NCI-H82 treated with DMSO at 0.1 percent for 48 hours (cell line): Measurements from ENCODE around the gene ZNRD2.

Source experiments
- DNase-seq: peaks from one replicate; lab custom pipeline; 2025; ENCODE audit not compliant: unreplicated experiment; lab: John Stamatoyannopoulos, UW

The ZNRD2 gene

DNA sequence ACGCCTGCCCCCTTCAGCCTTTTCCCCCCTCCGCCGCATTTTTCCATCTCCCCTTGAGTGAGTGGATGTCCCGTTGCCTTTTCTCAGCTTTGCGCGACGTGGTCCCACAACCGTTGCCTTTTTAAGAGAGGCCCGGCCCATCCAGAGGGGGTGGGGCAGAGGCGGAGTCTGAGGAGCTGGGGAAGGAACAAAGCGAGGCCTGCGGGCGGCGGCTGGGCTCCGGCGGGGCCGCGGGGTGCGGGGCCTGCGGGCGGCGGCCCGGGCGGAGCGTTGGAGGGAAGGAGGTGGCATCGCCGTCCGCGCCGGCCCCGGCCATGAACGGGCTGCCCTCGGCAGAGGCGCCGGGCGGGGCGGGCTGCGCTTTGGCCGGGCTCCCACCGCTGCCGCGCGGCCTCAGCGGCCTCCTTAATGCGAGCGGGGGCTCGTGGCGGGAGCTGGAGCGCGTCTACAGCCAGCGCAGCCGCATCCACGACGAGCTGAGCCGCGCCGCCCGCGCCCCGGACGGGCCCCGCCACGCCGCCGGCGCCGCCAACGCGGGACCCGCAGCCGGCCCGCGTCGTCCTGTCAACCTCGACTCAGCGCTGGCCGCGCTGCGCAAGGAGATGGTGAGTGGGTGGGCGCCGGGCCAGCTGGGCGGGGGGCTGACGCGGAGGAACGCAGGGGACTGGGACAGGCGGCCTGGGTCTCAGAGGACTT, 2.2 kb downstream of the ZNRD2 start, which contains the start of gene FAM89B:
Gene FAM89B (plus strand): TSS at position 183 of the 696 bp plus-strand sequence. CDS start 132 bp downstream, at position 315.
- peak; percentile 53 for DNase-seq

DNA sequence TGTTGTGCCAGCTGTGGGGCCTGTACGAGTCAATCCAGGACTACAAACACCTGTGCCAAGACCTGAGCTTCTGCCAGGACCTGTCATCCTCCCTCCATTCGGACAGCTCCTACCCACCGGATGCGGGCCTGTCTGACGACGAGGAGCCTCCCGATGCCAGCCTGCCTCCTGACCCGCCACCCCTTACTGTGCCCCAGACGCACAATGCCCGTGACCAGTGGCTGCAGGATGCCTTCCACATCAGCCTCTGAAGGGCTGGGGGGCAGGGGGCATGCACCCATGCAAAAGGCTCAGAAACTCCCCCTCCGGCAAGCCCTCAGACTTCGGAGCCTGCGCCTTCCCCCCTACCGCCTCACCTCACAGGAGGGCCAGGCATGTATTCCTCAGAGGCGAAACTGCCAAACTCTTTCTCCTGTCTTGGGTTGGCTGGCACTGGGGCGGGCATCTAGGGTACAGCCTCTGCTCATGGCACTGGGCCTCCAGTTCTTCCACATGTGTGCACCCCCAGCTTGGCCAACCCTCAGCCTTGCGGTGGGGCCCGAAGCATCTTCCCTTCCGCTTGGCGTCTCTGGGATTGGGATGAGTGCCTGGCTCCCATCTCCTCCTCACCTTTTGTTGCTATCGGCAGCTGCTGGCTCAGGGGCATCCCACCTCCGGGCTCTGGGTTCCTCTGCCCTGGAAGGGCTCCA, 3.3 kb downstream of the ZNRD2 start:
- DNase-seq: no peak

DNA sequence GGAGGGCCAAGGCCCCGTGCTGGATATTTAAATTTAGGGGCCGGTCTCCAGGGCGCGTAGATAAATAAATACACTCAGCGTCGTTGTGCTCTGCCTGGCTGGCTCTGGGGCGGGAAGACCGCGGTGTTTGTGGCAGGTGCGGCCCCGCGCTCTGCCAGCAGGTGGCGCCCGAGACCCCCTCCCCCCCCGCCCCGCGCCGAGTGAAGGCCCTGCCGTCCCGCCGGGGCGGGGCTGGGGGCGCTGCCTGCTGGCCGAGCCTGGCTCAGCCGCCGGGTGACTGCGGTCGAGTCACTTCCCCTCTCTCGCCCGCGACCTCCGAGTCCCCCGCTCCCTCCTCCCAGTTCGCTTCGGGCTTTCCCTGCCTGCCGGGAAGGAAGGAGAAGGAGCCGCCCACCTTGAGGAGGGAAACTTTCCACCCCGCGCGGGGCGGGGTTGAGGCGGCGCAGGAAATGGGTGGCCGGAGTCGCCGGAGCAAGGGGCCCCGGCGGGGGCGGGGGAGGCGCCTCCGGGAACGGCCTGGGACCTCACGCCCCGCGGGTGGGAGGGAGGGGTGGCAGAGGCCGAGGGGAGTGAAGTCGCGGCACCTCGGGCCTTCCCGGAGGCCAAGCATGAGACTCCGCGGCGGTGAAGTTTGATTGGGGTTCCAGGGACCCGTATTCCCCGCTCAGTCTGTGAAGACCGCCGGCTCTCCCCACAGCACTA, 4.0 kb downstream of the ZNRD2 start:
- DNase-seq: no peak

DNA sequence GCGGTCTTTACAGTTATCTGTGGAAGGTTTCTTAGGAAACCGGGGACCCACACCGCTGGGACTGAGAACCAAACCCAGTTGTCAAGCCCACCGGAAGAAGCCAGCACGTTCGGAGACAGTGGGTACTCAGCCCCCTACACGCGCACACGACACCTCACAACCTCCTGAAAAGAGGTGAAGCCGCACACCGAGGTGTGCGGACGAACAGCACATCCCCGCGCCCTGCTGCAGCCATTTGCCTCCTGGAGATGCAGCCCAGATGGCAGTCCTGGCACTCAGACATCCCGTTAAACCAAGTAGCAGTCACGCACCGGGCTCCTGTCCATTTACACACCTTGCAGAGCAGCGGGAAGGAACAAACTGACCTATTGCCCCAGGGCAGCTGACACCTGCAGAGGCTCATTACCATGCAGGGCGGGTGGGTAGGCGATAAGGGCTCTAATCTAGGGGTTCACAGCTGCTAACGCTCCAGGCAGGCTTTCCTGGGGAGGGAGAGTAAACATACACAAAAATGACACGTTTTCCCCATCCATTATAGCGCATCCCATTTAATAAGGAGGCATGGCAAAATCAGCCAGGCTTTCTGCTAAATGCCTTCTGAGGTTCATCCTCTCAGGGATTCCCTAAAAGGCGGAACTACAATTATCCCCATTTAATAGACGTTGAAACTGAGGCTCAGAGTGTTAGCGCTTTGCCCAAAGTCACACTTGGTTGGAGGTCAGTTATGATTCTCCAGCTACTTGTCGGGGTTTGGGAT, 4.7 kb downstream of the ZNRD2 start:
- DNase-seq: no peak

DNA sequence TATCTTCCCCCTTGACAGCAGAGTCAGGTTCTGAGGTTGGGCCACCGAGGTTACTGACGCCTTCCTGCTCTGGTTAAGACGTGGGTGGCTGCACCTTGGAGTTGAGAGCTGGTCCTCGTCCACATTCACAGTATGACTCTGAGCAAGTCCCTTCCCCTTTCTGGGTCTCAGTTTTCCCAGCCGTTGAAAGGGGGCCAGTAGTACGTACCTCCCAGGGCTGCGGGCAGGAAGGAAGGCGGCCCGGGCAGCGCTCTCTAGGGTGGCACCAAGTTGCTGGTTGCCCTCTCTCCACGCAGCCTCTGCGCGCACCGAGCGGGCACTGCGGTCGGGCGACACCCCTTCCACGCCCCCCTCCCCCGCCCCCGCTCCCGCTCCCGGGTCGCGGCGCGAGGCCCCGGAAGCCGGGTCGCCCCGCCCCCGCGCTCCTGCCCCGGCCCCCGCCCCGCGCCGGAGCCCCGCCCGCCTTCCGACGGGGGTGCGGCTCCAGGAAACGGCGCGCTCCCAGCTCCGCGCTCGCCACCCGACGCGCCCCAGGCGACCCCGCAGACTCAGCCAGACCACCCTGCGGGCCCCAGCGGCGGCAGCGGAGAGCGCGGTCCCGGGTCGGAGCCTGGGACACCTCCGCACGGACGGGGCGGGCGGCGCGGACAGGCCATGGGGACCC, 5.4 kb downstream of the ZNRD2 start, which contains the start of gene EHBP1L1:
Gene EHBP1L1 (plus strand): TSS at position 486 of the 664 bp plus-strand sequence. CDS start 250 bp downstream, outside the sequence.
- no peak for DNase-seq

DNA sequence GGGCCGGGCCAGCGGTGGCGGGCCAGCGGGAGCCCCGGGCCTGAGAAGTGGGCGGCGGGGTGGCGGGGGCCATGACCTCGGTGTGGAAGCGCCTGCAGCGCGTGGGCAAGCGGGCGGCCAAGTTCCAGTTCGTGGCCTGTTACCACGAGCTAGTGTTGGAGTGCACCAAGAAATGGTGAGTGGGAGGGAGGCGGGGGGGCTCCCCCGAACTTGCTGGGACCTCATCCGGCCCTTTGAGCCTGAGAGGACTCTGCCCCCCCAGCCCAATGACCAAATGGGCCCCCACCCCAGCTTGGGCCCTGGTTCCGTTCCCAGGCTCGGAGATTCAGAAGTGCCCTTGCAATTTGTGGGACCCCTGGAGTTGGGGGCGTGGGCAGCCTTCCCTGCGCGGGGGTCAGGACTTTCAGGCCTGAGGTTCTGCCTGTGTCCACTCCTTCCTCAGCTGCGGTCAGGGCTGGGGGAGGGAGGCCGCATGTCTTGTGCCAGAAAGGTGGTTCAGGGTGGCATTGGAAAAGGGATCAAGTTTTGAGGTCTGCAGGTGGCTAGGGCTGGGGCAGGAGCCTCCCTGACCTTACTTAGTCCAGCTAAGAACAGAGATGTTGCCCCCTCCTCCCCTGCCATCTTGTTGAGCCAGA, 6.1 kb downstream of the ZNRD2 start:
- no peak for DNase-seq

DNA sequence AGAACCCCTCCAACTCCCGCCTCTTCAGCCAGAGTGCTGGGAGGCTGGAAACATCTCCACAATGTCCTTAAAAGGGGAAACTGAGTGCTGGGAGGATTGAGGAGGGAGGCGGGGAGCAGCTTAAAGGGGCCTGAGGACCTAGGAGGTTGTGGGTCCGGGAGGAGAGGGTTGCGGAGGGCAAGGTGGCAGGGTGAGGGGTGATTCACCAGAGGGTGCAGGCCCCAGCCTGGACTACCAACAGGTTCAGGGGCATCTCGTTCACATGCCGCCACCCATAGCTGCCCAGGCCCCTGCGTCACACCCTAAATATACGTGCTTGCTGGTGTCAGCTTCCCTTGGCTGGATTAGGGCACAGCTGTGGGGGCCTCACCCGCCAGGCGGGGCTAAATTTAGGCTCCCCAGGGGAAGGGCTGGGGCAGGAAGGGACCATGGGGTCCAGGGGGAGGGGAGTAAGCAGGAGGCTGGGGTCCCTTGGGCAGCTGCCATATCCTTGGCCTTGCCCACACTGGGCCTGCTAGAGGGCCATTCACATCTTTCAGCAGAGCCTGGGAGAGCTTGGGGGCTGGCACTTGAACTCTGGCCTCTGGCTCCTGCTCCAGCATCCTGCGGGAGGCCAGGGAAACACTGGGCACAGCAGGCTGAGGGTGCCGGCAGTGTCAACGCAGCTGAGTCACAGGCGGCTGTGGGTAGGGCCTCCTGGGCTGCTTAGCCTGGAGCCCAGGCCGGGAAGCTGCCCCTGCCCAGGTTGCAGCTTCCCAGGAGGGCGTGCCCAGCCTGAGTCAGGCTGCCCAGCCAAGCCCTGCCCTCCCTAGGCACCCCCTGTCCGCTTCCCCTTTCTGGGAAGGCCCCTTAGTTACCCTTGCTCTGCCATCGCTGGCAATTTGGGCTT, 6.8 kb downstream of the ZNRD2 start:
- DNase-seq: no peak

DNA sequence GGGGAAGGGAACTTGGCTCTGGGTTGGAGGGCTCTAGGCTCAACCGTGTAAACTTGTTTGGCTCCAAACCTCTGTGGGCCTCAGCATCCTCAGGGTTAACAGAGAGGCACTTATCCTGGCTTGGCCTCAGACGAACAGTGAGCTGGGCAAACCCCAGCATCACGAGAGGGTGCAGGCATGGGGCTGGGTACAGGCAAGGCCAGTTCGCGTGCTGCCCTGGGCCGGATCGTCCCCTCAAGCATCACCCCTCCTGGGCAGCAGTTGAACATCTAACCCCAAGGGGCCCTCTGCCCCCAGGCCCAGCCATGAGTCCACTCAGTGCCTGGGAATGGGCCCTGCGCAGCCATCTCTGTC, 7.5 kb downstream of the ZNRD2 start:
- no peak for DNase-seq

DNA sequence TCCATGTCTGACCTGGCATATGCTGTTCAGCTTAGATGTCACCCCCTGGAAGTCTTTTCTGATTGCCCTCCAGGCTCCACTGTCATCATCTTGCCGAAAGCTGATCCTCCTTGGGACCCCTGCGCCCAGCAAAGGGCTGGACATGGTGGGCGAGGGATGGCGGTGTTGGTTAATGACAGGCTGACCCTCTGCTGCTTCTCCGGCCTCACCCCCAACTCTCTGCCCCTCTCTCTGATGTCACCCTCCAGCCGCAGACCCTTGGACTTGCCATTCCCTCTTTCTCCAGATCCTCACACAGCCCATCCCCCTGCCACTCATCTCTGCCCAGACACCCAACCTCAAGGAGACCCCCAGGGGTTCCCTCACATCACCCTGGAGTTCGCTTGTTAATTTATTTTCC, 7.9 kb downstream of the ZNRD2 start:
- DNase-seq: no peak

DNA sequence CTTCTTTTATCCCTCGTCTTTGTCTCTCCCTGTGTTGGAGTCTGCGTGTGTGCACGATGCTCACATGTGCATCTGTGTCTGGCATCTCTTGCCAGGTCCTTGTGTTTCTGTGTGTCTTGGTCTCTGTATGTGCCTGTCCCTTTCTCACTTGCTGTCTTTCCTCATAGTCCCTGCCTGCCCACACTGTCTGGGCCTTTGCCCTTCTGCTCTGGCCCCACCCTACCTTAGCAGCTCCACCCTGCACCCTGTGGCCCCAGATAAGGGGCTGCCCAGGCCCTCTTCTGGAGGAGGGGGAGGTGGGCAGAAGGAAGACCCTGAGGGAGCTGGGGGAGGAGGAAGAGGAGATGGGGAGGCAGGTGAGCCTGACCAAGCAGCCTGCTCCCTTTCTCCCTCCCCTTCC, 8.4 kb downstream of the ZNRD2 start:
- DNase-seq: no peak

DNA sequence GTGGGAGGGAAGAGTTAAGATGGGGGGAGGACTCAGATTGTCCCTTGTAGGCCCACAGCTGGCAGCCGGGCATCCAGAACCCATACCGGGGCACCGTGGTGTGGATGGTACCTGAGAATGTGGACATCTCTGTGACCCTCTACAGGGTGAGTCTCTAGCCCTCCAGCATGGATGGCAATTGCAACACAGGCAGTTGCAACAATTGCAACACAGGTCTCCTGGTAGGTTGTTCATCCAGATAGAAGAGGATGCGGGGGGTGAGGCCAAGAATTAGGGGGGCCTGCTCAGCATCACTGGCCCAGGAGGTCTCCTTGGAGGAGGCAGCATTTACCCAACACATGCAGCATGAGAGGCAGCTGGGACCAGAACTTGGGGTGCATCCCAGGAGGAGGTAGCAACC, 9.0 kb downstream of the ZNRD2 start:
- DNase-seq: no peak

DNA sequence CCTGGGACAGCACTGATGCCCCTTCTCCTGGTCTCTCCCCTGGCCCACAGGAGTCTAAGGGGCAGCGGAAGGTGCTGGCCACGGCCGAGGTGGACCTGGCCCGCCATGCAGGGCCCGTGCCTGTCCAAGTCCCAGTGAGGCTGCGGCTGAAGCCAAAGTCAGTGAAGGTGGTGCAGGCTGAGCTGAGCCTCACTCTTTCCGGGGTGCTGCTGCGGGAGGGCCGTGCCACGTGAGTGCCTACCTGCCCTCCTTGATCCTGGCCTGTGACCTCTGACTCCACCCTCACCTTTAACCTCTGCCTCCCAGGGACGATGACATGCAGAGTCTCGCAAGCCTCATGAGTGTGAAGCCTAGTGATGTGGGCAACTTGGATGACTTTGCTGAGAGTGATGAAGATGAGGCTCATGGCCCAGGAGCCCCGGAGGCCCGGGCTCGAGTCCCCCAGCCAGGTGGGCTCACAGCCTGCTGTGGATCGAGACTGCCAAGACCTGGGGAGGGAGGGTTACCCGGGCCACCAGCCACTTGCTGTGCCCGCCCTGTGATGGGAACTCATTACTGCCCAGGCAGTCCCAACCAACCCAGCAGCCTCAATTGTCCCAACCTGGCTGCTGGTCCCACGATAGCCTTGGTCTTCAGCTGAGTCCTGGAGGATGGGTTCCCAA, 9.9 kb downstream of the ZNRD2 start:
- no peak for DNase-seq

DNA sequence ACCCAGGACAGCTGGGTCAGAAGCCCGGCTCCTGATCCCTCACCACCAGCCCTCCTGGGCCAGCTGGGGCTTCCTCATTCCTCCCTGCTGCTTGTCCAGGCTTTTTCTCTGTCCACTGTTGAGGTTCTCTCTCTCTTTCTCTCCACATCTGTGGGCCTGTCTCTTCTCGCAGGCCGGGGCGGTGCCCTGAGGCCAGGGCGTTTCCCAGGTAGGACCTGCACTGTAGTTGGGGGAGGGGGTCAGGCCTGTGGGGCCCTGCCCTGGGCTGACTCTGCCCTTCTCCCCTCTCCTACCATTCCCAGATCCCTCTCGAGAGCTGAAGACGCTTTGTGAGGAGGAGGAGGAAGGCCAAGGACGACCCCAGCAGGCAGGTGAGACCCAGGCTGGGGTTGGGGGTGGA, 10.5 kb downstream of the ZNRD2 start:
- no peak for DNase-seq

DNA sequence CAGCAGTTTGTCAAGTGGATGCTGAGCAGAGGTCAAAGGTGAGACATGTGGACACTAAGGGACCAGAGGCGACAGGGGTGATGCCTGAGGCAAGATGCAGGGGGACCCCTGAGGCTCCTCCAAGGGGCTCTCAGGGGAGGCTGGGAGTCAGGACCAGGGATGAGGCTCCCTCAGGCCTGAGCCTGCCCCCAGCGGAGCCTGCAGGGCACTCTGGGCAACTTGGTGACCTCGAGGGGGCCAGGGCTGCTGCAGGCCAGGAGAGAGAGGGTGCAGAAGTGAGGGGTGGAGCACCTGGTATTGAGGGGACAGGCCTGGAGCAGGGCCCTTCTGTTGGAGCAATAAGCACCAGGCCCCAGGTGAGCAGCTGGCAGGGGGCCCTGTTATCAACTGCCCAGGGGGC, 11.7 kb downstream of the ZNRD2 start:
- no peak for DNase-seq

DNA sequence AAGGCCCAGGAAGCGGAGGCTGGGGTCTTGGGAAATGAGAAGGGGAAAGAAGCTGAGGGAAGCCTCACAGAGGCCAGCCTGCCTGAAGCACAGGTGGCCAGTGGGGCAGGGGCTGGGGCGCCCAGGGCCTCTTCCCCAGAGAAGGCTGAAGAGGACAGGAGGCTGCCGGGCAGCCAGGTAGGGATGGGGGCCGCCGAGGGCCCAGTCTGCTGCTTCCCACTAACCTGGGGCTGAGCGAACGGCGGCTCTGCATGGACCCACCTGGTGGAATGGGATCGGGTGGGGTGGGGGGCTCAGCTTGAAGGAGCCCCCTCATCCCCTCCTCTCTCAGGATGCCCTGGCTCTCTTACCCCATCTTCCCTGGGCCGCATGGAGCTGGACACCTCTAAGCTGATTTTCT, 13.3 kb downstream of the ZNRD2 start:
- no peak for DNase-seq

DNA sequence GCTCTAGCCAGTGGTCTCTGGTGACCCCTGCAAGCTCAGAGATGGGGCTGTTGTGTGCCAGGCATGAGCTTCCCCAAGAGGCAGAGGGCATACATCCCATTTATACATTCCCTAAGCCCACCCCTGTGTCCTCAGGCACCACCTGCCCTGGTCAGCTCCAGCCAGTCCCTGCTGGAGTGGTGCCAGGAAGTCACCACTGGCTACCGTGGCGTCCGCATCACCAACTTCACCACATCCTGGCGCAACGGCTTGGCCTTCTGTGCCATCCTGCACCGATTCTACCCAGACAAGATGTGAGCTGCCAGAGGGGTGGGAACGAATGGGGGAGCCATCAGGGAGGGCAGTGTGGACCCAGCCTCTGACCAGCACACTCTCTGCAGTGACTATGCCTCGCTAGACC, 13.8 kb downstream of the ZNRD2 start:
- DNase-seq: no peak

DNA sequence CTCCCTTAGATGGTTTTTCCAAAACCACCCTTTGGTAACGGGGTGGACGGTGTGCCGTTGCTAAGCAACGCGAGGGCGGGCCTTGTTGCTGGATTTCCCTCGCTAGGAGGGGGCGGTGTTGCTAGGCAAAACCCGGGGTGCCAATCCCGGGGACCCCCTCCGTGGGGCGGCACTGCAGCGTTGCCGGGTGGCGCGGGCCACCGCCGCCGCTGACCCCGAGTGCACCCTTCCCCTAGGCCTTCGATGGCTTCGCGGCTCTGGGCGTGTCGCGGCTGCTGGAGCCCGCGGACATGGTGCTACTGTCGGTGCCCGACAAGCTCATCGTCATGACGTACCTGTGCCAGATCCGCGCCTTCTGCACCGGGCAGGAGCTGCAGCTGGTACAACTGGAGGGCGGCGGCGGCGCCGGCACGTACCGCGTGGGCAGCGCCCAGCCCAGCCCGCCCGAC, 14.5 kb downstream of the ZNRD2 start:
- no peak for DNase-seq

DNA sequence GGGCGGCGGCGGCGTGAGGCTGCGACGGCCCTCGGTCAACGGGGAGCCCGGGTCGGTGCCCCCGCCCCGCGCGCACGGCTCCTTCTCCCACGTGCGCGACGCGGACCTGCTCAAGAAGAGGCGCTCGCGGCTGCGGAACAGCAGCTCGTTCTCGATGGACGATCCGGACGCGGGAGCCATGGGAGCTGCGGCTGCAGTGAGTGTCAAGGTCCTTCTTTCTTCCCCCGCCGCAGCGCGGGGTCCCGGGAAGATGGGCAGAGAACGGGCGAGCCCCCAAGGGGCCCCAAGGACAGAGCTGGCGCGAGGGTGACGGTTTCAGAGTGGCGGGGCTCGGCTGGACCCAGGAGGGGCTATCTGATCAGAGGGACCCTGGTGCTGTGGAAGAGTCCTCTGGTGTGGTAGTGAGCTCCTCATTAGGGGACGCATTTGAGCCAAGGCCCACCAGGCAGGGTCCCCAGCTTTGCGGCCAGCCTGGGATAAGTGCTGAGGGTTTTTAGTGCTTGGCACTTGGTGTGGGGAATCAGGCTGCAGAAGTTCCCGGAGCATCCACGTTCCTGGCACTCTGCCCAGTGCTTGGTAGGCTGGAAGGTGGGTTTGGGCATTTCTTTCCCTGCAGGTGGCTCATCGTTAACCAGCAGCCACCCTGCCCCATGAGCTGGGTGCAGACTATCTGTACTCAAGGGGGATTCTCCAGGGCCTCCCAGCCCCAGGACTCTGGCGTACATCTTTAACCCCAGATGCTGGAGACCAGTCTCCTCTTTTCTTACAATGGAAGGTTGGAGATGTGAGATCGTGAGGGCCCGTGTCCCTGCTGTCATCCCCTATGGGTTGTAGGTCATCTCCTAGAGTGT, 15.3 kb downstream of the ZNRD2 start:
- no peak for DNase-seq
